Muscle layer of duodenum (tissue), 2 donors: ENCODE data around the gene MOGAT3.

Source experiments
- H3K27ac ChIP-seq: one replicate; pipeline ENCODE4 v1.7.0; 2013; ENCODE audit warnings: mild to moderate bottlenecking, low read length
- H3K27me3 ChIP-seq: one replicate; pipeline ENCODE4 v1.7.0; 2013; ENCODE audit warnings: low read depth, mild to moderate bottlenecking, control low read depth, low read length
- H3K36me3 ChIP-seq, 2 donors: one replicate each; pipeline ENCODE4 v1.7.0; 2013; ENCODE audit warnings: low read length in 2 of 2, control low read depth in 1 of 2, mild to moderate bottlenecking in 1 of 2; ENCODE audit not compliant: insufficient read depth in 2 of 2, control insufficient read depth in 1 of 2
- H3K4me1 ChIP-seq, 2 donors: one replicate each; pipeline ENCODE4 v1.7.0; 2013; ENCODE audit warnings: low read length in 2 of 2, mild to moderate bottlenecking in 2 of 2, control low read depth in 1 of 2, moderate library complexity in 1 of 2; ENCODE audit not compliant: insufficient read depth in 2 of 2, control insufficient read depth in 1 of 2
- H3K4me3 ChIP-seq, 2 donors: one replicate each; pipeline ENCODE4 v1.7.0; 2013; ENCODE audit warnings: low read length in 2 of 2, low read depth in 1 of 2, mild to moderate bottlenecking in 1 of 2
- H3K9me3 ChIP-seq, 2 donors: one replicate each; pipeline ENCODE4 v1.7.0; 2013; ENCODE audit warnings: low read length in 2 of 2, control low read depth in 1 of 2, mild to moderate bottlenecking in 1 of 2; ENCODE audit not compliant: control insufficient read depth in 1 of 2
- donor health status: healthy.

MOGAT3 gene

DNA sequence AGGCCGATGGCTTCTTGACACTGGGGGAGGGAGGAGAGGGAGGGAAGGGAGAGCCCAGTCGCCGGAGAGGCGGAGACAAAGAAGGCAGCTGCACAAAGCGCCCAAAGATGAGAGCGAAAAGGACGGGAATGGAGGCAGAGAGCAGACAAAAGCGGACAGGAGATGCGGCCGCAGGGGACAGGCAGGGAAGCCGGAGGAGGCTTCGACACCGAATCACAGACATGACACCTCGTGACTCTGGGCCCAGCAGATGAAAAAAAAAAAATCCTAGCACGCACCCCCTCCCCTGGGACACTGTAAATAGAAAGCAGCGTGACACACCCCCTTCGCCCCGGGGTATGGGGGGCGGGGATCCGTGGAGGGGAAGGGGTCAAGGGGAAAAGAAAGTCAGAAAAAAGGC lies 21.7 kb downstream of the MOGAT3 start:
- H3K4me1 ChIP-seq, result peaks cover 0 to 16% of the 10 kb centered on the region in 2 donors
- no peak overlapping the region for H3K27ac ChIP-seq
- H3K27me3 ChIP-seq, result peaks cover 50% of the 10 kb centered on the region
- H3K36me3 ChIP-seq, result no peaks in the 10 kb centered on the region
- no peaks in the 10 kb centered on the region for H3K9me3 ChIP-seq
- H3K4me3 ChIP-seq, result no peak overlapping the region

- H3K4me3 ChIP-seq, result no peak overlapping the region
- no peaks in the 10 kb centered on the region for H3K36me3 ChIP-seq
- peaks cover 65% of the 10 kb centered on the region for H3K27me3 ChIP-seq
- no peak overlapping the region for H3K27ac ChIP-seq
- no peaks in the 10 kb centered on the region for H3K9me3 ChIP-seq
- peaks cover 0 to 25% of the 10 kb centered on the region in 2 donors for H3K4me1 ChIP-seq
Measured at GRCh38 chr7:101177644-101178043, 23.2 kb downstream of the MOGAT3 start.

GRCh38 chr7:101175664-101176063 lies 25.2 kb downstream of the MOGAT3 start:
- H3K9me3 ChIP-seq, result no peaks in the 10 kb centered on the region

DNA sequence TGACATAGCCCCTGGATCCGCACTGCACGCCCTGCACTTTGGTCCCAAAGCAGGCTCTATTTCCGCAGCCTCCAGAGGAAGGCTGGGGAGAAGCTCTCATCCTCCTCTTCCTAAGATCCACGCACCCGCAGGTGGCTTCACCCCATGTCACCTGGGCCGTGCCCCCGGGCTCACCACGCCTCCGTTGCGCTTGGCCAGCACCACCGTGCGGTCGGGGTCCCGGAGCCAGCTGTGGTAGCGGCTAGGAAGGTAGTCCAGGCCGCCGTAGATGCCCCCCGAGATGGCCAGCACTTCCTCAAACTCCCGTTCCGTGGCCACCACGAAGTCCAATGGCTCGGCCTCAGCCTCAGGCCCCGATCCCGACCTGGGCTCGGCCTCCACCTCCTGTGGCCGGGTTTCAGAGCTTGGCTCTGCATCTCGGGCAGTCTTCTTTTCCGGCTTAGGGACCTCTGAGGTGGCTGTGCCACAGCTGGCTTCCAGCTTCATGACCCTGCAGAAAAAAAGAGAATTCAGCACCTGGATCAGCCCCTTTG lies 26.4 kb downstream of the MOGAT3 start:
- Histone ChIP-seq H3K27me3 (peaks cover 83% of the 10 kb centered on the region), H3K4me1 (peaks cover 0 to 33% of the 10 kb centered on the region in 2 donors)

More at GRCh38 chr7:101175664-101176063, 25.2 kb downstream of the MOGAT3 start:
- Histone ChIP-seq H3K4me1 (peaks cover 0 to 34% of the 10 kb centered on the region in 2 donors), H3K4me3 (no peak overlapping the region), H3K27ac (no peak overlapping the region), H3K36me3 (no peaks in the 10 kb centered on the region), H3K27me3 (peaks cover 81% of the 10 kb centered on the region)

GRCh38 chr7:101173752-101174244 lies 27.0 kb downstream of the MOGAT3 start:
- H3K9me3 ChIP-seq, result no peaks in the 10 kb centered on the region
- H3K27ac ChIP-seq, result no peak overlapping the region
- no peak overlapping the region for H3K4me3 ChIP-seq
- peaks cover 0 to 29% of the 10 kb centered on the region in 2 donors for H3K4me1 ChIP-seq
- H3K36me3 ChIP-seq, result no peaks in the 10 kb centered on the region
- peaks cover 88% of the 10 kb centered on the region for H3K27me3 ChIP-seq

More for the DNA sequence above, 26.4 kb downstream of the MOGAT3 start:
- Histone ChIP-seq H3K9me3 (no peaks in the 10 kb centered on the region), H3K36me3 (no peaks in the 10 kb centered on the region), H3K4me3 (no peak overlapping the region), H3K27ac (no peak overlapping the region)

GRCh38 chr7:101172854-101173751 lies 27.7 kb downstream of the MOGAT3 start:
- Histone ChIP-seq H3K27me3 (peaks cover 91% of the 10 kb centered on the region), H3K9me3 (no peaks in the 10 kb centered on the region), H3K27ac (no peak overlapping the region), H3K4me3 (peak overlapping the region in 1 of 2 donors; percentile 35), H3K4me1 (peaks cover 0 to 28% of the 10 kb centered on the region in 2 donors), H3K36me3 (no peaks in the 10 kb centered on the region)

GRCh38 chr7:101172005-101172853 lies 28.6 kb downstream of the MOGAT3 start:
- H3K27me3 ChIP-seq, result peaks cover 89% of the 10 kb centered on the region
- H3K4me3 ChIP-seq, result no peak overlapping the region
- H3K9me3 ChIP-seq, result no peaks in the 10 kb centered on the region
- H3K4me1 ChIP-seq, result peaks cover 0 to 28% of the 10 kb centered on the region in 2 donors
- H3K36me3 ChIP-seq, result no peaks in the 10 kb centered on the region
- H3K27ac ChIP-seq, result no peak overlapping the region

- H3K27ac ChIP-seq, result no peak overlapping the region
- peaks cover 85% of the 10 kb centered on the region for H3K27me3 ChIP-seq
- no peaks in the 10 kb centered on the region for H3K36me3 ChIP-seq
- no peaks in the 10 kb centered on the region for H3K9me3 ChIP-seq
- peaks cover 0 to 31% of the 10 kb centered on the region in 2 donors for H3K4me1 ChIP-seq
- H3K4me3 ChIP-seq, result no peak overlapping the region
Measured at GRCh38 chr7:101171442-101171837, 29.4 kb downstream of the MOGAT3 start.

DNA sequence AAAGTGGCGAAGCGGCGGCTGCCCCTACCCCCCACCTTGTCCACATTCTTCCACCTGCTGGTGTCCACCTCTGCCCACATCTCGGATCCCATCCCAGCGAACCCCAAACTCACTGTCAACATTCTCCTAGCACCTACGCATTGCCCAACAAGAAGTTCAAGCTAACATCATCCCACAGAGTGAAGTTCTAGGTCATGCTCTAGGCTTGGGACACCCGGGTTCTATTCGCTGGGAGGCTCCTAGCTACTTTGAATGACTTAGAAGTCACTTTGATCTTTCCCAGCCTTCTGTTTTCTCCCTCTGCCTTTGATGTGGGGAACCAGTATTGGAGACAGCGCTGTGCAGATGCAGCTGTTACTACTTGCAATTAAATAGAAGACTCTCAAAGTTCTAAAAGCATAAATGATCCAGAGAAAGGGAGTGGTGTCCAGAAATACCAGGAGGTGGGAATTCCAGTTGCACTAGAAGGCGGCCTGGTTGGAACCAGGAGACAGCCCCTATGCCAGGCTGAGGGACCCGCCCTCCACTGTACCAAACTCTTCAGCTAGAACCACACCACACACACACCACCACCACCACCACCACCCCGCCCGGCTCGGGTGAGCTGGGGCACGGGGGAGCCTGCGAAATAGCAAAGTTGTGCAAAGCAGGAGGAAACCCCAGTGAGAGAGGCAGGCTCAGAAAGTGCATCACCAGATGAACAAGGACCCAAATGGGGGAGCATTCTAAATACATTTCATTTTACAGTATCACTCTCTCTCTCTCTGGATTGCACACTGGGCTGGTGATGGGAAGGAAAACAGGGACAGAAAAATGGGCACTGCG lies 30.0 kb downstream of the MOGAT3 start:
- Histone ChIP-seq H3K27ac (no peak overlapping the region), H3K4me1 (peaks cover 2 to 37% of the 10 kb centered on the region in 2 donors), H3K36me3 (no peaks in the 10 kb centered on the region), H3K9me3 (no peaks in the 10 kb centered on the region), H3K27me3 (peaks cover 86% of the 10 kb centered on the region), H3K4me3 (no peak overlapping the region)

DNA sequence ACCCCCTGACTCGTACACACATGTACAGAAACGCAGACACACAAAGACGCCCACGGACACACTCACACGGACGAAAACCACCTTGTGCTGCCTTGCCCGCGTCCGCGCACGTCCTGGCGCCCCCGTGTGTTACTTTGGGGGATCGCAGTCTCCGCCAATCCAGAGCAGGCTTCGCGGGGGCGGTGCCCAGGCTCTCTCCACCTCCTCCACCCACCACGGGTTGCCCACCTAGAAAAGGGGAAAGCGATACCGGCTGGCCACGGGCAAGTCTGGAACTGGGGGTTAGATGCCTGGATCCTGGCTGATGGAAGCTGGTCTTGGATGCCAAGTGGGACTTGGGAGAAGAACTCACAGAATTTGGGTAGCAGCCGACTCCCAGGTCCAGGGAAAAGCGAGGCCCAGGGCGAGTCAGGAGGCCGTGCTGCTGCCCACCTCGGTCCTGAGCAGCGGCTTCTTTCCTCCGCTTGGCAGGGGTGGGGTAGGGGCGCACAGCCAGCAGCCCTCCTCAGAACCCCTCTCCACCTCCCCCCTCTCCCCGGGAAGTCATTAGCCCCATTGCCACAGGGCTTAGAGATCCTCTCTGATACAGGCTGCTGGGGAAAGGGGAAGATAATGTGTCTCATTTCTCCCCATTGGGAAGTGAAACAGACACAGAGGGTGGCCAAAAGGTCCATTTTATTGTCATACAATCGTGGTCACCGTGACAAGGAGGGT lies 30.8 kb downstream of the MOGAT3 start:
- peaks cover 83% of the 10 kb centered on the region for H3K27me3 ChIP-seq
- no peak overlapping the region for H3K4me3 ChIP-seq
- H3K4me1 ChIP-seq, result peaks cover 4 to 46% of the 10 kb centered on the region in 2 donors

More for the DNA sequence above, 30.8 kb downstream of the MOGAT3 start:
- Histone ChIP-seq H3K9me3 (no peaks in the 10 kb centered on the region), H3K36me3 (no peaks in the 10 kb centered on the region), H3K27ac (no peak overlapping the region)
